Activated CD4-positive, CD25-positive, alpha-beta regulatory T cell treated with anti-CD3 and anti-CD28 coated beads, Interleukin-2, amount 50 U/mL, for 72 hours (primary cell): ENCODE data around the gene NDRG4.

ENCODE experiments used
- DNase-seq: peaks from one replicate; pipeline ENCODE4 v3.0.0; 2021

The NDRG4 gene, protein sequence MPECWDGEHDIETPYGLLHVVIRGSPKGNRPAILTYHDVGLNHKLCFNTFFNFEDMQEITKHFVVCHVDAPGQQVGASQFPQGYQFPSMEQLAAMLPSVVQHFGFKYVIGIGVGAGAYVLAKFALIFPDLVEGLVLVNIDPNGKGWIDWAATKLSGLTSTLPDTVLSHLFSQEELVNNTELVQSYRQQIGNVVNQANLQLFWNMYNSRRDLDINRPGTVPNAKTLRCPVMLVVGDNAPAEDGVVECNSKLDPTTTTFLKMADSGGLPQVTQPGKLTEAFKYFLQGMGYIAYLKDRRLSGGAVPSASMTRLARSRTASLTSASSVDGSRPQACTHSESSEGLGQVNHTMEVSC

DNA sequence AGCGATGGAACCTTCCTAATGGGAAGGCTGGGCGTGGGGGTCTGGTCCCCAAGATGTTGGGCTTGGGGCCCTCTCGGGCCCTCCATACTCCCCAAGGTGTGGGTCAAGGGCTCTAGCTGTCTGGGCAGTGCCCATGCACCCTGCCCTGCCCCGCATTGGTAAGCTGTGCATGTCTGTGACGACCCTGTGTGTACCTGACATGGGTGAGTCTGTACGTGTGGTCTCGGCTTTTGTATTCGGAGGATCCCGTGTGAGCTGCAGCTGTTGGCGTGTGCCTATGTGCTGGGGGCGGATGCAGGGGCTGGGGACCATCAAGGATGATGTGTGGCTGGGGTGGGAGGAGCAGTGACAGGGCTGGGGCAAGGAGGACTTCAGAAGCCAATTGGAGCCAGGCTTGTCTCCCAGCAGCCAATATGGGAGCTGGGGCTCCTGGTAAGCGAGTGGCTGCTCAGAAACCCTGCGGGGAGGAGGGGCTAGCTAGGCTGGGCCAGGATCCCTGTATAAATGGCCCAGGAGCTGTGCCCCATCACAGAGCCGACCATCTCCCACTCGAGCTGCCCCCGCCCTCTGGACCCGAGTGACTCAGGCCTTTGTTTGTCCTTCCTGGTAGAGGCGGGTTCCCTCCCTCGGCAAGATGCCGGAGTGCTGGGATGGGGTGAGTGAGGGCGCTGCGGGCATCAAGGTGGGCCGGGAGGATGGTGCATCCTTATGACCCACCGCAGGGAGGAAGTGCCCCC lies at the start of gene NDRG4:
Gene NDRG4 (plus strand): TSS at position 529 of the 737 bp plus-strand sequence. CDS start 106 bp downstream, at position 635.
- DNase-seq: peak; percentile 30

DNA sequence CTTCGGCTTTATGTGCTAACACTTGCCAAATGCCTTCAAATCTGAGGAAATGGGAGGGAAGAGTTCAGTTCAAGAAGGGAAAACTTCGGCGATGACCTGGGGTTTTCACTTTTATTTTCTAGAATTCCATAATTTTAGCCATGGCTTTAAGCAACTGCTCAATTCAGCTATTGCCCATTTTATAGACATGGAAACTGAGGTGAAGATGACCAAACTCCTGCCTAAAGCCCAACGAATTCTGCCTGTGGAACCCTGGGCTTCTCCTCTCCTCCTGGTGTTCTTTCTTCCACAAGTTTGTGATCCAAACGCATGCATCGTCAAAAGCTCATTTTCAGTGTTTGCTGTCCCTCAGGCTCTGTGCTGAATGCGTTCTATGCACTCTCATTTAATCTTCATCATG lies 49.4 kb upstream of the NDRG4 start:
- DNase-seq: no peak

- no peak for DNase-seq
Measured at GRCh38 chr16:58451265-58451689, 48.7 kb upstream of the NDRG4 start.

DNA sequence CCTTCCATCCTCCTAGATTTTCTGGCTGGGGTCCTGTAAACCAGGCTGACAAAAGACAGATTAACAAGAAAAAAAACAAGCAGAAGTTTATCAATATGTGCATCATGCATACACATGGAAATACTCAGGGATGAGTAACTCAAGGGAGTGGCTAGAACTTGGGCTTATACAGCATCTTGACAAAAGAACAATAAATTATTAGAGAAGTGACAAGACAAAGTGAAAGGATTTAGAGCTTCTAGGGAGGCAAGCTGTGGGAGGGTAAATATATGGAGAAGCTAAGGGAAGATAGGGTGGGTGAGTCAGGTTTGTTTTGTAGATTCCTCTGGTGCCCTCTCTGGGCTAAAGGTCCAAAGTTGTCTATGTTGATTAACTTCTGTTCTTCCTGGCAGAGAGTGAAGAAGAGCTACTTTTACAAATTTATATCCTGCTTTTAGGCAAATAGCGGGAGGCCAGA lies 48.0 kb upstream of the NDRG4 start:
- no peak for DNase-seq

- DNase-seq: no peak
Measured at GRCh38 chr16:58452640-58453039, 47.3 kb upstream of the NDRG4 start.

DNA sequence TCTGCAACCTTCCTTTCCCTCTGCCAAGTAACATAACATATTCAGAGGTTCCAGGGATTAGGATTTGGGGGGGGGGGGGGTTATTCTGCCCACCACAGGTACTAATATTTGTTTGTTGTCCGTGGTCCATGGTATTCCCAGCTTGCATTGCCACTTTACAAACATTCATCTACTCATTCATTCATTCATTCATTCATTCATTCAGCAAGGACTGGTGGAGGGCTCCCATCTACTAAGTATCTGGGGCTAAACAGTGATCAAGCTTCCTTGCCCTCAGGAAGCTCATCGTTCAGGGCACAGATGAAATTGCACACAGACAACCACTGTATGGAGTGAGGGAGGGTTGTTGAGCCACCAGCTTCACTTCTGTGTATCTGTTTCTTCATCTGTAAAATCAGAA lies 45.8 kb upstream of the NDRG4 start:
- DNase-seq: no peak

DNA sequence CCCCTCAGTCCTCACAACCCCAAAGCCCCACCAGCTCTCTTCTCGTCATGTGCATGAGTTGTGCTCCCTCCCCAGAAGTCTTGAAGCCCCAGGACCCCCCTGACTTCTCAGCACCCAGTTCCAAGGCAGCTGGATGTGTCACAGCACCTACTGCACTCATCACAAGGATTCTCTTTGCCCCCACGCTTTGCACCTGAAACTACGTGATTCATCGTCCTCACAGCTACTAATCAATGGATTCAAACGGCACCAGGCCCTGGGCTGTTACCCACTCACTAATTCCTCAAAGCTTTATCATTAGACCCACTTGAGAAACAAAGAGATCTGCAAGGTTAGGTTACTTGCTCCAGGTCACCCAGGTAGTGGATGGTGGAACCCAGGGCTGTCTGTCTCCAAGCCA lies 45.1 kb upstream of the NDRG4 start:
- no peak for DNase-seq

- no peak for DNase-seq
Measured at GRCh38 chr16:58455750-58456149, 44.2 kb upstream of the NDRG4 start.

DNA sequence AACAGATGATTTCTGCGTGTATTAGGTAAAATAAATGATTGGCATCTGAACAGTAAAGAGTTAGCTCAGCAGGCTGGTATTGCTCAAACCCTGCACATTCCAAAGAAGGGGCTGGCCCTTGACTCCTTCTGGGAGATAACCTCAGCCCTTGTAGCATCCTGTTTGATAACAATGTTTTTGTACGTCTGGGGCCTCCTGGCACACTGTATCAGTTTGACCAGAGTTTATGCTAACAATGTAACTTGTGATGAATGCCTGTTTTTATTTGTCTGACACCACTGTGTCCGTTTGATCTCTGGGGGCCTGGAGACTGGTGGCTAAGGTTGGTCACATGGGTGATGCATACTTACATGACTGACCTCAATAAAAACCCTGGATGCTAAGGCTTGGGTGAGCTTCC lies 43.8 kb upstream of the NDRG4 start:
- DNase-seq: no peak

- no peak for DNase-seq
Measured at GRCh38 chr16:58458606-58459343, 41.2 kb upstream of the NDRG4 start.

GRCh38 chr16:58459344-58460218 lies 40.4 kb upstream of the NDRG4 start:
- peak; percentile 45 for DNase-seq

DNA sequence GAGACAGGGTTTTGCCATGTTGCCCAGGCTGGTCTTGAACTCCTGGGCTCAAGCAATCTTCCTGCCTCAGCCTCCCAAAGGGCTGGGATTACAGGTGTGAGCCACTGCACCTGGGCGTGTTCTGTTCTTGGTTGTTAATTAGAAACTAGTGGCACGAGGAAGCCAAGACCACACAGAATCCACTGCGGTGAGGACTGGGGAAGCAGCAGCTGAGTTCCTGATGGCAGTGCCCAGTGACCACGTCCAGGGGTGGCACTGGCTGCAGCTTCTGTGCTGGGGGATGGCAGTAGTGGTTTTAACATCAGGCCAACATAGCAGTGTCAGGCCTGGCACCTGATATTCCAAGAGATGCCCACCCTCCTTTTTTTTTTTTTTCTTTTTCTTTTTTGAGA lies 39.7 kb upstream of the NDRG4 start:
- DNase-seq: no peak

DNA sequence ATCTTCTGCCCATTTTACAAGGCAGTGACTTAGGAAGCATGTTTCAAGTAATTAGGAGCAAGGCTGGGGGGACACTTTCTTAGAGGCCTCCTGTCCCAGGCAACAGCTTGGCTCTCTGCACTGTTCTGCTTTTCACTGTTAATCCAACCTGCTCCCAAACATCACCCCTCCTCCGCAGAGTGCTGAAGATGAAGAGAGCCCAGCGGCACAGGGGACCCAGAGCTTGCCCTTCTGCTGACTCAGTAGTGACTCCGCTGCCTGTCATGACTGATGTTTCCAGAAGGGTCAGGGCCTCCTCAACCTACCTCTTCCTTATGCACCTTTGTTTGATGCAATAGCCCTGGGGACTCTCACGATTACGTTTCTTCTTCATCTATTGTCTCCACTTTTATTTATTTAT lies 38.9 kb upstream of the NDRG4 start:
- DNase-seq: no peak

GRCh38 chr16:58461640-58462039 lies 38.3 kb upstream of the NDRG4 start:
- DNase-seq: no peak

DNA sequence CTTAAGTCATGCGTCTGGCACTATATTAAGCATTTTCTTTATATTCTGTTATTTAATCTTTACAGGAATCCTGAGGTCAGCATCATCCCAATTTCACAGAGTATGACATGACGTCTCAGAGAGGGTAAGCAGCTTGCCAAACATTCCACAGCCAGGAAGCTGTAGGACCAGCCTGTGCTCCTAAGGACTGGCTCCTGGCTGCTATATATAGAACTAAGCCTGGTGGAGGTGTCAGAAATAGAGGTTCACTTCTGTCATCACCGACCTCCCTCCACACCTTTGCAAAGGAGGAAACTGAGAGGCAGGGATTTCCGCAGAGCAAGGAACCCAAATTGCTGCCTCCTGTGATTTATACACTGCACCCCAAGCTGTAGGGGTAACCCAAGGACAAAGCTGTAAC lies 37.9 kb upstream of the NDRG4 start:
- no peak for DNase-seq

GRCh38 chr16:58462499-58462996 lies 37.4 kb upstream of the NDRG4 start:
- DNase-seq: no peak

DNA sequence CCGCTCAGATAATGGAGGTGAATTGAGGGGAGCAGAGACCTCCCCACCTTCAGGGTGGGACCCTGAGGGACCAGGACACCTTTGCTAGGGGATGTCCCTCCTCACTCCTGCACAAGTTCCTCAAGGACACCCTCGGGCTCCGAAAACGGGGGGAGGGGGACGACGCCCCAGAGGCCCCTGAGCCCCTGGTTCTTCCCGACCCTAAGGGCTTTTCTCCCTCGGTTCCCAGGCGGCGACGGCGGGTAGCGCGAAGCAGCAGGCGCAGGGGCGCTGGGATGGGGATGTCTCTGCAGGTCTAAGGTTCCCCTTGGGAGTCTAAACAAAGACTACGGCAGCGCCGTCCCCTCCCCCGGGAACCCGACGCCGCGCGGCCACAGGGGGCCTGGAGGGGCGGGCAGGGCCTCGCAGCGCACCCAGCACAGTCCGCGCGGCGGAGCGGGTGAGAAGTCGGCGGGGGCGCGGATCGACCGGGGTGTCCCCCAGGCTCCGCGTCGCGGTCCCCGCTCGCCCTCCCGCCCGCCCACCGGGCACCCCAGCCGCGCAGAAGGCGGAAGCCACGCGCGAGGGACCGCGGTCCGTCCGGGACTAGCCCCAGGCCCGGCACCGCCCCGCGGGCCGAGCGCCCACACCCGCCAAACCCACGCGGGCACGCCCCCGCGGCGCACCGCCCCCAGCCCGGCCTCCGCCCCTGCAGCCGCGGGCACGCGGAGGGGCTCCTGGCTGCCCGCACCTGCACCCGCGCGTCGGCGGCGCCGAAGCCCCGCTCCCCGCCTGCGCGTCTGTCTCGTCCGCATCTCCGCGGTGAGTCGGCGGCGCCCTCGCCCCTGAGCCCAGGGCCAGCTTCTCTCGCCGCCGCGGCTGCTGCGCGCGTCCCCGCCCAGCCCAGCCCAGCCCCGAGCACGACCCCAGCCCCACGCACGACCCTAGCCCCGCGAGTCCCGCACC lies 36.7 kb upstream of the NDRG4 start:
- DNase-seq: no peak

DNA sequence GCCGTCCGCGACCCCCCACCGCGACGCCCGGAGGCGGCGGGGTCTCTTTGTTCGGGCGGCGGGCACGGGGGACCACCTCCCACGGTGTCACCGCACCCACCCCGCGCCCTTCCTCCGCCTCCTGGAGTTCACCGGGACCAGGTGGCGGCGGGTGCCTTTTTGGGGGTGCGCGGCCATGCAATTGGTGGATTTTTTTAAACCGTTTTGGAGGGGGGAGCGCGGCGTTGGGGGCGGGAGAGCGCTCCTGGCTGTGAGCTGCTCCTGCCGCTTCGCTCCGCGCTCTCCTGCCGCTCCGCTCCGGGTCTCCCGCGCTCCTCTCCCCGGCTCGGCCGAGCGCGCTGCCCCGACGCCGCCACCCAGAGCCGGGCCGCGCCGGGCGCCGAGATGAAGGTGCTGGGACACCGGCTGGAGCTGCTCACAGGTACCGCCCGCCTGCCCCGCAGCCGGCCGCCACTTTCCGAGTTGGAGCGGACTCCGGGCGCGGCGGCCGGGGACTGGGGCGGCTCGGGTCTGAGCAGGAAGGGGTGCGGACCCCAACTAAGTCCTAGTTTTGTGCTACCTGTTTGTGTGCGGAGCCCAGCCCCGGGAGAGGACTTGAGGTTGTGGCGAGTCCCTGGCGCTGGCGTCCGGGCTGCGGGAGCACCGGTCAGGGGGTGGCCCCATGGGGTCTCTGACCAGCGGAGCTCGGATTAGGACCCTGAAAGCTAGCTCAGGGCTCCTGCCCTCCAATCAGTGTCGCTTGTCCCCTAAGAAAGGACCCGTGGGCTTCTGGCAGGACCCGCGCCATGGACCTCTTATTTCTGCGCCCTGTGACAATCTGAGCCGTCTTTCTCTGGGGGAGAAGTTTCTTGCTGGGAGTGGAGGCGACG lies 35.7 kb upstream of the NDRG4 start:
- DNase-seq: no peak

DNA sequence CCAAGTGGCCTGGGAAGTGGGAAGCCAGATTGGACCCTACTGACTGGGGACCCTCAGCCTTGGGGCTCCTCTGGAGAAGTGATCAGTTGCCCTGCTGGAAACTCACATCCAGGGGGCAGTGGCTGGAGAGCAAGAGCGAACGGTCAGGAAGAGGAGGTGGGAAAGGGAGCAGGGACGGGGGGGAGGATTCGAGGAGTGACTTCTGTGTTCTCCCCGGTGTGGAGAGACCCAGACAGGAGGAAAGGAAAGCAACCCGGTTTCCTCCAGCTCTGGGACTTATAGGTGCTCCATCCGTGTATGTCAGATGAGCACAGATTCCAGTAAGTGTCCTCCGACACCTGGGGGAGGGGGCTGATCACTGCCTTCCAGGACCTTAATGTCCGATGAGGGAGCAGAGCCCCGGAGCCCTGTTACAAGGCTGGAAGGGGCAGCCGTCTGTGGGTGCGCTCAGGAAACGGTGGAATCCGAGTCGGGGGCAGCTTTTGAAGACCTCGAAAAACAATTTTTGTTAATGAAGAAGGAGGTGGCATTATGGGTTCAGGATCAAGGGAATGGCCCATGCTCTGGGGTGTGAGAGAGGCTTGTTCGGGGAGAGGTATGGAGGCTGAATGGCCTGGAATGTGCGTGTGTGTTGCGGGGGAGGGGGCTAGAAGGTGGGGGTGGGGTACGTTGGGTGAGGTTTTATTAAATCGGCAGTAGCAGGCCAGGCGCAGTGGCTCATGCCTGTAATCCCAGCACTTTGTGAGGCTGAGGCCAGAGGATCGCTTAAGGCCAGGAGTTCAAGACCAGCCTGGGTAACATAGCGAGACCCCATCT lies 34.8 kb upstream of the NDRG4 start:
- no peak for DNase-seq
